IMR-90 (cell line): ENCODE measurements around the gene ARHGEF7. TPM values are rescaled to one million over a fixed set of nuclear protein-coding genes. Genes with fewer than 3 reads are reported as not detected.

Experiments used
- ATAC-seq: fragments of 200-7000 bp; cut with Tn5 transposase; 2 replicates; pipeline ENCODE4 v1.9.1; 2020; ENCODE audit warnings: low read depth, mild to moderate bottlenecking, moderate library complexity
- BruUV-seq: library from RNA; stranded (reverse); fragments of 400-500 nt; replicated peaks from 2 replicates; lab custom pipeline; 2021; lab: Mats Ljungman, UMichigan
- CTCF ChIA-PET: fragments of 300-600 bp; formaldehyde crosslinking; extraction: SDS; loops from one replicate; lab custom pipeline; 2021; ENCODE audit warnings: antibody characterized with exemption; lab: Yijun Ruan, JAX
- POLR2A ChIA-PET: fragments of 300-600 bp; sonication (Branson Sonifier 250); formaldehyde crosslinking; loops from one replicate; lab custom pipeline; 2022; ENCODE audit warnings: antibody characterized with exemption; ENCODE audit not compliant: unreplicated experiment; lab: Charles Lee
- DNase-seq: peaks from one replicate; pipeline ENCODE4 v3.0.0; 2013
- H2AFZ ChIP-seq: replicated peaks from 2 replicates; pipeline ENCODE3; 2013; ENCODE audit warnings: low read length, mild to moderate bottlenecking; ENCODE audit not compliant: poor library complexity
- H2AK5ac ChIP-seq: 2 replicates; pipeline ENCODE4 v1.6.1; 2013; ENCODE audit warnings: low read depth, low read length, inconsistent platforms
- H2AK9ac ChIP-seq: replicated peaks from 2 replicates; pipeline ENCODE3; 2013; ENCODE audit warnings: mild to moderate bottlenecking, low read depth, low read length, moderate library complexity; ENCODE audit not compliant: poor library complexity
- H2BK120ac ChIP-seq: 2 replicates; pipeline ENCODE4 v1.6.1; 2013; ENCODE audit warnings: low read depth, low read length, inconsistent platforms
- H2BK15ac ChIP-seq: 3 replicates; pipeline ENCODE4 v1.6.1; 2013; ENCODE audit warnings: low read depth, low read length, inconsistent platforms
- H2BK20ac ChIP-seq: 2 replicates; pipeline ENCODE4 v1.6.1; 2013; ENCODE audit warnings: low read depth, mild to moderate bottlenecking, inconsistent platforms, low read length, moderate library complexity
- H2BK5ac ChIP-seq: 2 replicates; pipeline ENCODE4 v1.6.1; 2013; ENCODE audit warnings: mild to moderate bottlenecking, low read depth, low read length, inconsistent platforms; ENCODE audit not compliant: poor library complexity, severe bottlenecking
- H3K14ac ChIP-seq: replicated peaks from 2 replicates; pipeline ENCODE4 v1.6.1; 2013; ENCODE audit warnings: low read depth, low read length, inconsistent platforms
- H3K18ac ChIP-seq: 2 replicates; pipeline ENCODE4 v1.6.1; 2013; ENCODE audit warnings: low read depth, low read length, control low read depth
- H3K23ac ChIP-seq: 2 replicates; pipeline ENCODE4 v1.6.1; 2013; ENCODE audit warnings: low read depth, low read length, inconsistent platforms
- H3K27ac ChIP-seq: 2 replicates; pipeline ENCODE4 v1.5.1; 2013; ENCODE audit warnings: mild to moderate bottlenecking, control low read depth, low read length; ENCODE audit not compliant: insufficient read depth
- H3K27me3 ChIP-seq: 2 replicates; pipeline ENCODE4 v1.6.1; 2013; ENCODE audit warnings: low read length; ENCODE audit not compliant: control insufficient read depth, insufficient read depth
- H3K36me3 ChIP-seq: 2 replicates; pipeline ENCODE4 v1.6.1; 2013; ENCODE audit warnings: low read length, mixed read lengths; ENCODE audit not compliant: control insufficient read depth, insufficient read depth
- H3K4ac ChIP-seq: 2 replicates; pipeline ENCODE4 v1.6.1; 2013; ENCODE audit warnings: low read depth, low read length, inconsistent platforms
- H3K4me1 ChIP-seq: 2 replicates; pipeline ENCODE4 v1.6.1; 2013; ENCODE audit warnings: low read length, mixed read lengths; ENCODE audit not compliant: control insufficient read depth, insufficient read depth
- H3K4me2 ChIP-seq: 2 replicates; pipeline ENCODE4 v1.6.1; 2013; ENCODE audit warnings: low read depth, mild to moderate bottlenecking, control low read depth, low read length, moderate library complexity
- H3K4me3 ChIP-seq: 2 replicates; pipeline ENCODE4 v1.5.1; 2013; ENCODE audit warnings: low read depth, mild to moderate bottlenecking, control low read depth, low read length, moderate library complexity; ENCODE audit not compliant: insufficient read depth
- H3K56ac ChIP-seq: 2 replicates; pipeline ENCODE4 v1.6.1; 2013; ENCODE audit warnings: low read length, inconsistent platforms; ENCODE audit not compliant: insufficient read depth; ENCODE audit errors: extremely low read depth
- H3K79me1 ChIP-seq, 2 experiments: 2 replicates each; pipeline ENCODE4 v1.6.1; 2013; ENCODE audit warnings: low read length in 2 of 2, inconsistent platforms in 1 of 2, low read depth in 1 of 2
- H3K9ac ChIP-seq: 2 replicates; pipeline ENCODE4 v1.6.1; 2013; ENCODE audit warnings: low read depth, low read length, control low read depth
- H3K9me1 ChIP-seq: 2 replicates; pipeline ENCODE4 v1.6.1; 2013; ENCODE audit warnings: low read length, inconsistent platforms; ENCODE audit not compliant: insufficient read depth
- H3K9me3 ChIP-seq: 2 replicates; pipeline ENCODE4 v1.6.1; 2013; ENCODE audit warnings: low read length; ENCODE audit not compliant: control insufficient read depth, insufficient read depth
- H4K20me1 ChIP-seq: 2 replicates; pipeline ENCODE4 v1.6.1; 2013; ENCODE audit warnings: low read length, inconsistent platforms; ENCODE audit not compliant: insufficient read depth
- H4K5ac ChIP-seq: 2 replicates; pipeline ENCODE4 v1.6.1; 2013; ENCODE audit warnings: mild to moderate bottlenecking, low read depth, low read length, control low read depth
- H4K8ac ChIP-seq, 2 experiments: 2 replicates each; pipeline ENCODE4 v1.6.1; 2013; ENCODE audit warnings: low read depth in 2 of 2, low read length in 2 of 2, control low read depth in 1 of 2, inconsistent platforms in 1 of 2
- H4K91ac ChIP-seq: 2 replicates; pipeline ENCODE4 v1.6.1; 2013; ENCODE audit warnings: low read depth, low read length, inconsistent platforms; ENCODE audit not compliant: insufficient read depth
- CHD1 ChIP-seq: IDR thresholded peaks from 2 replicates; pipeline ENCODE4 v1.6.1; 2012; ENCODE audit warnings: low read depth, low read length, improper control_type of control experiment
- ELK1 ChIP-seq: fragments of 150-350 bp; IDR thresholded peaks from 2 replicates; pipeline ENCODE4 v1.6.1; 2016; ENCODE audit warnings: low read depth, mild to moderate bottlenecking, low read length, moderate library complexity, borderline replicate concordance
- MAZ ChIP-seq: IDR thresholded peaks from 2 replicates; pipeline ENCODE4 v1.6.1; 2012; ENCODE audit warnings: low read depth, mild to moderate bottlenecking, low read length, improper control_type of control experiment, moderate library complexity, borderline replicate concordance
- MXI1 ChIP-seq: IDR thresholded peaks from 2 replicates; pipeline ENCODE4 v1.6.1; 2012; ENCODE audit warnings: low read depth, mild to moderate bottlenecking, low read length, moderate library complexity, borderline replicate concordance
- NFE2L2 ChIP-seq: fragments of 150-350 bp; IDR thresholded peaks from 2 replicates; pipeline ENCODE4 v1.6.1; 2016; ENCODE audit warnings: low read depth, mild to moderate bottlenecking, low read length
- RCOR1 ChIP-seq: IDR thresholded peaks from 2 replicates; pipeline ENCODE4 v1.6.1; 2012; ENCODE audit warnings: mild to moderate bottlenecking, low read length, improper control_type of control experiment; ENCODE audit not compliant: insufficient replicate concordance
- WGBS, 2 experiments: methylation state at CpG; one replicate each; pipeline versions ENCODE4 v1.1.5 to v1.1.7; 2013; ENCODE audit warnings: missing lambda C conversion rate in 2 of 2; ENCODE audit not compliant: insufficient read length in 1 of 2; ENCODE audit errors: extremely low coverage in 2 of 2; 5-methylcytosine and 5-hydroxymethylcytosine counted together
- dilution Hi-C: fragments of 300-500 bp; cut with HindIII; formaldehyde crosslinking; loops from one replicate; pipeline ENCODE4 v1.14.3; 2018; ENCODE audit warnings: low sequenced_read_pairs; ENCODE audit not compliant: unreplicated experiment
- in situ Hi-C: fragments of 300-500 bp; cut with MboI; formaldehyde crosslinking; loops from 3 replicates; pipeline ENCODE4 v1.14.3; 2019; ENCODE audit warnings: low sequenced_read_pairs, inconsistent platforms, mixed read lengths
- intact Hi-C: fragments of 100-400 bp; cut with micrococcal nuclease; formaldehyde crosslinking; loops from 2 replicates; pipeline ENCODE4 v1.10.0; 2022
- polyA plus RNA-seq, 3 experiments: library from polyadenylated mRNA; depleted of rRNA; stranded (reverse); fragments of >200 nt; gene quantifications; 2 replicates each; pipeline ENCODE4 v1.2.3, GENCODE V29; 2012; ENCODE audit warnings: low replicate concordance in 1 of 3
- total RNA-seq: library from RNA; depleted of rRNA; stranded (reverse); fragments of >200 nt; gene quantifications from 2 replicates; pipeline ENCODE4 v1.2.3, GENCODE V29; 2012

The ARHGEF7 gene
- total and polyA plus RNA-seq, 2 of the 4 experiments (the other 2 are of a cell fraction): 32.9 to 59.0 TPM

- no peak for DNase-seq
- H4K20me1 ChIP-seq: no peaks in the 10 kb centered on the region
- no peak overlapping the region for H2AFZ ChIP-seq
- no peak overlapping the region for H2BK5ac ChIP-seq
- H3K36me3 ChIP-seq: no peaks in the 10 kb centered on the region
- no peaks in the 10 kb centered on the region for H3K9me1 ChIP-seq
- H3K27me3 ChIP-seq: no peaks in the 10 kb centered on the region
- no peak overlapping the region for H3K18ac ChIP-seq
- no peak overlapping the region for H3K56ac ChIP-seq
- no peak overlapping the region for H3K4me2 ChIP-seq
- no peak overlapping the region for H2AK9ac ChIP-seq
- ATAC-seq: no peak
- H3K23ac ChIP-seq: no peak overlapping the region
- H2BK20ac ChIP-seq: no peak overlapping the region
- H3K9me3 ChIP-seq: no peaks in the 10 kb centered on the region
- POLR2A ChIA-PET: no interaction called here
- no peak overlapping the region for H3K27ac ChIP-seq
- intact Hi-C loops (no loop called here), dilution Hi-C loops (no loop called here), in situ Hi-C loops (no loop called here)
- no TSS peak for BruUV-seq
- no peak overlapping the region for H3K9ac ChIP-seq
- H4K91ac ChIP-seq: peak overlapping the region; percentile 26; the same call in 1 of the 2 replicates
- no peak overlapping the region for H3K4ac ChIP-seq
- H4K5ac ChIP-seq: no peak overlapping the region
- H2BK120ac ChIP-seq: no peak overlapping the region
- no peak overlapping the region for H2AK5ac ChIP-seq
- H4K8ac ChIP-seq: no peak overlapping the region
- CTCF ChIA-PET: interaction anchor here (0.9 kb wide), 1 partner anchor 12 kb away, joined by 3 read pairs; no protein-coding TSS in a partner anchor
- H3K4me1 ChIP-seq: peaks cover 8% of the 10 kb centered on the region
- H3K79me1 ChIP-seq: no peaks in the 10 kb centered on the region
- H2BK15ac ChIP-seq: no peak overlapping the region
- H3K14ac ChIP-seq: no peak overlapping the region
- WGBS, 2 experiments: 96% methylated on average over 4 of the region's 11 CpGs; no CpG with 5 or more reads in 1 of the 2 experiments
- TF ChIP-seq MXI1 (no peak), NFE2L2 (no peak), MAZ (no peak), CHD1 (no peak), ELK1 (no peak), RCOR1 (no peak)
- no peak overlapping the region for H3K4me3 ChIP-seq
These were observed 230.6 kb downstream of the ARHGEF7 start for GRCh38 chr13:111345682-111346081.
